HEK293 (cell line): ENCODE data around the gene EPOP.

Experiments used
- BCL11A ChIP-seq: fragments of 450-650 bp; formaldehyde crosslinking; IDR thresholded peaks from 2 replicates; pipeline ENCODE4 v1.5.1; 2016; ENCODE audit warnings: low read depth, missing biosample characterization, missing genetic modification characterization
- BCL11B ChIP-seq: fragments of 450-650 bp; formaldehyde crosslinking; IDR thresholded peaks from 2 replicates; pipeline ENCODE4 v1.5.1; 2016; ENCODE audit warnings: low read depth, missing biosample characterization, missing genetic modification characterization
- FEZF1 ChIP-seq: fragments of 450-650 bp; formaldehyde crosslinking; IDR thresholded peaks from 2 replicates; pipeline ENCODE4 v1.5.1; 2016; ENCODE audit warnings: missing biosample characterization, missing genetic modification characterization
- GLIS2 ChIP-seq: fragments of 450-650 bp; formaldehyde crosslinking; IDR thresholded peaks from 2 replicates; pipeline ENCODE4 v1.5.1; 2016; ENCODE audit warnings: missing biosample characterization, missing genetic modification characterization
- MZF1 ChIP-seq: fragments of 450-650 bp; formaldehyde crosslinking; IDR thresholded peaks from 2 replicates; pipeline ENCODE4 v1.5.1; 2017; ENCODE audit warnings: missing biosample characterization, missing genetic modification characterization, borderline replicate concordance
- SP2 ChIP-seq: fragments of 450-650 bp; formaldehyde crosslinking; IDR thresholded peaks from 2 replicates; pipeline ENCODE4 v1.5.1; 2016; ENCODE audit warnings: missing biosample characterization, missing genetic modification characterization
- SP7 ChIP-seq: fragments of 450-650 bp; formaldehyde crosslinking; IDR thresholded peaks from 2 replicates; pipeline ENCODE4 v1.5.1; 2016; ENCODE audit warnings: missing biosample characterization, missing genetic modification characterization
- ZBTB21 ChIP-seq: fragments of 450-650 bp; formaldehyde crosslinking; IDR thresholded peaks from 2 replicates; pipeline ENCODE4 v1.5.1; 2017; ENCODE audit warnings: missing biosample characterization, missing genetic modification characterization
- ZBTB48 ChIP-seq: fragments of 450-650 bp; formaldehyde crosslinking; IDR thresholded peaks from 2 replicates; pipeline ENCODE4 v1.5.1; 2016; ENCODE audit warnings: missing biosample characterization, missing genetic modification characterization
- ZNF112 ChIP-seq: fragments of 450-650 bp; formaldehyde crosslinking; IDR thresholded peaks from 2 replicates; pipeline ENCODE4 v1.5.0; 2017; ENCODE audit warnings: missing biosample characterization, missing genetic modification characterization
- ZNF138 ChIP-seq: fragments of 450-650 bp; formaldehyde crosslinking; IDR thresholded peaks from 2 replicates; pipeline ENCODE4 v1.5.1; 2016; ENCODE audit warnings: missing biosample characterization, missing genetic modification characterization, borderline replicate concordance
- ZNF146 ChIP-seq: fragments of 450-650 bp; formaldehyde crosslinking; IDR thresholded peaks from 2 replicates; pipeline ENCODE4 v1.5.1; 2016; ENCODE audit warnings: missing biosample characterization, missing genetic modification characterization
- ZNF16 ChIP-seq: fragments of 450-650 bp; formaldehyde crosslinking; IDR thresholded peaks from 2 replicates; pipeline ENCODE4 v1.5.1; 2016; ENCODE audit warnings: low read depth, missing biosample characterization, missing genetic modification characterization
- ZNF184 ChIP-seq: fragments of 450-650 bp; IDR thresholded peaks from 2 replicates; pipeline ENCODE4 v1.5.1; 2018; ENCODE audit warnings: missing biosample characterization, mild to moderate bottlenecking, missing genetic modification characterization
- ZNF19 ChIP-seq: fragments of 450-650 bp; formaldehyde crosslinking; IDR thresholded peaks from 2 replicates; pipeline ENCODE4; 2016; ENCODE audit warnings: missing biosample characterization, missing genetic modification characterization, low read depth
- ZNF223 ChIP-seq: fragments of 450-650 bp; formaldehyde crosslinking; IDR thresholded peaks from 2 replicates; pipeline ENCODE4 v1.5.1; 2016; ENCODE audit warnings: missing biosample characterization, missing genetic modification characterization
- ZNF292 ChIP-seq: fragments of 450-650 bp; formaldehyde crosslinking; IDR thresholded peaks from 2 replicates; pipeline ENCODE4 v1.5.1; 2016; ENCODE audit warnings: low read depth, missing biosample characterization, missing genetic modification characterization, borderline replicate concordance
- ZNF341 ChIP-seq: fragments of 450-650 bp; formaldehyde crosslinking; IDR thresholded peaks from 2 replicates; pipeline ENCODE4; 2016; ENCODE audit warnings: low read depth, missing biosample characterization, missing genetic modification characterization
- ZNF366 ChIP-seq: fragments of 450-650 bp; formaldehyde crosslinking; conservative IDR thresholded peaks from 2 replicates; pipeline ENCODE4 v1.5.1; 2016; ENCODE audit warnings: missing biosample characterization, missing genetic modification characterization
- ZNF529 ChIP-seq: fragments of 450-650 bp; formaldehyde crosslinking; IDR thresholded peaks from 2 replicates; pipeline ENCODE4 v1.5.1; 2017; ENCODE audit warnings: missing genetic modification characterization, missing biosample characterization; ENCODE audit not compliant: insufficient replicate concordance
- ZNF555 ChIP-seq: fragments of 450-650 bp; formaldehyde crosslinking; conservative IDR thresholded peaks from 2 replicates; pipeline ENCODE4 v1.5.1; 2017; ENCODE audit warnings: missing biosample characterization, mild to moderate bottlenecking, missing genetic modification characterization, inconsistent platforms
- ZNF585B ChIP-seq: fragments of 450-650 bp; formaldehyde crosslinking; IDR thresholded peaks from 2 replicates; pipeline ENCODE4 v1.5.1; 2016; ENCODE audit warnings: missing biosample characterization, missing genetic modification characterization
- ZNF623 ChIP-seq: fragments of 450-650 bp; formaldehyde crosslinking; IDR thresholded peaks from 2 replicates; pipeline ENCODE4 v1.5.1; 2016; ENCODE audit warnings: missing biosample characterization, missing genetic modification characterization
- ZNF701 ChIP-seq: fragments of 450-650 bp; formaldehyde crosslinking; IDR thresholded peaks from 2 replicates; pipeline ENCODE4 v1.5.1; 2016; ENCODE audit warnings: missing biosample characterization, missing genetic modification characterization
- ZNF707 ChIP-seq: fragments of 450-650 bp; formaldehyde crosslinking; IDR thresholded peaks from 2 replicates; pipeline ENCODE4 v1.5.1; 2016; ENCODE audit warnings: missing biosample characterization, missing genetic modification characterization
- ZNF747 ChIP-seq: fragments of 450-650 bp; formaldehyde crosslinking; IDR thresholded peaks from 2 replicates; pipeline ENCODE4 v1.5.1; 2016; ENCODE audit warnings: missing biosample characterization, missing genetic modification characterization
- TF ChIP-seq, protein P1 (sequence below): fragments of 450-650 bp; formaldehyde crosslinking; IDR thresholded peaks from 2 replicates; pipeline ENCODE4 v1.5.1; 2017; ENCODE audit warnings: missing biosample characterization, missing genetic modification characterization
- TF ChIP-seq, protein P2 (sequence below): fragments of 450-650 bp; formaldehyde crosslinking; IDR thresholded peaks from 2 replicates; pipeline ENCODE4 v1.5.1; 2016; ENCODE audit warnings: missing biosample characterization, missing genetic modification characterization
- TF ChIP-seq, protein P3 (sequence below): fragments of 450-650 bp; formaldehyde crosslinking; IDR thresholded peaks from 2 replicates; pipeline ENCODE4 v1.5.1; 2016; ENCODE audit warnings: missing biosample characterization, missing genetic modification characterization
- TF ChIP-seq, protein P4 (sequence below): fragments of 450-650 bp; formaldehyde crosslinking; conservative IDR thresholded peaks from 2 replicates; pipeline ENCODE4 v1.5.1; 2016; ENCODE audit warnings: low read depth, missing biosample characterization, missing genetic modification characterization

Gene EPOP

DNA sequence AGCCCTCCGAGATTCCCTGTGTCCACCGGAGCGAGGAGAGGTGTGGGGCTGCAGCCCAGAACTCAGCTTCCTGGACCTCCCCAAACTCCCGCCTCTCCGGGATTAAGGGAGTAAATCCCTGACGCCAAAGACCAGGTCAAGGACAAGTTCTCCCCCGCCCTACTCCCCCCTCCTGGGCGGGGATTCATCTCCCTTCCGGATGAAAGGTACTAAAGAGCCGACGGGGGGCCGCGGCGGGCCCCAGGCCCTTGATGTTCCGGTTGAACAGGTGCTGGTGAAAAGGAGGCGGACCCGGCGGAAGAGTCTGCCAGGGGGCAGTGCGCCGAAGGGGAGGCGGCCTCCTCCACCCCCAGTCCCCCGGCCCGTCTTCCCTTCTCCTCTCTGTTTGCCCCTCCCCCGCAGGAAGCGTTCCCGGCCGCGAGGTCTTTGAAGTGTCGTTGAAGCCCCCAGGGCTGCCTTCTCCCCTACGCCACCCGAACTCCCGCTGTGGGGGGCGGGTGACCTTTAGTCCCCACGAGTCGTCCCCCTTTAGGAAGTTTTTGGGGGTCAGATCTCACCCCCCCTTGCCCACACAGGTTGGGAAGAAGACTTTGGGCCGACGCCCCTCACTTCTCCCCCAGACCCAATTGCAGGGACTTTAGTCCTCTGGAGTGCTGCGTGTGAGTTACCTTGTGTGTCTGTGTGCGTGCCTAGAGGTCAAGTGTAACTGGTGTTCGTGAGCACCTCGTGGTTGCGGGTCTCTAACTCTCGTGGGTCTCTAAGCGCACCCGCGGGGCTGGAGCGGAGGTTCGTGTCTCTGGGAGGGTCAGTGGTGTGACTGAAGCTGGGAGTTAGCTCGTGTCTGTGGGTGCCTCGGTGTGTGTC, 29.2 kb upstream of the EPOP start (continued):
- TF ChIP-seq ZNF146 (tag by site-specific recombination) (0 out of 2 replicates have a peak, but pooled peaks have one; percentile 3), ZNF292 (tag by site-specific recombination) (no peak), ZNF623 (tag by site-specific recombination) (peak; percentile 72), ZNF112 (no peak), ZNF529 (tag by site-specific recombination) (no peak), ZNF701 (tag by site-specific recombination) (no peak), BCL11A (tag by site-specific recombination) (peak; percentile 84; the same call in 1 of the 2 replicates), ZNF16 (tag by site-specific recombination) (no peak), ZNF707 (no peak), ZNF341 (tag by site-specific recombination) (peak; percentile 77), SP7 (peak; percentile 90), ZNF19 (tag by site-specific recombination) (no peak), ZBTB21 (tag by site-specific recombination) (0 out of 2 replicates have a peak, but pooled peaks have one; percentile 17), GLIS2 (tag by site-specific recombination) (peak; percentile 99), ZNF223 (tag by site-specific recombination) (no peak; the same call in 1 of the 2 replicates), ZNF138 (tag by site-specific recombination) (no peak), FEZF1 (tag by site-specific recombination) (peak; percentile 16; the same call in 1 of the 2 replicates), ZNF555 (tag by site-specific recombination) (no peak), ZNF366 (tag by site-specific recombination) (peak; percentile 93), ZNF585B (tag by site-specific recombination) (peak; percentile 31), ZNF184 (tag by site-specific recombination) (0 out of 2 replicates have a peak, but pooled peaks have one; percentile 25), ZNF747 (tag by site-specific recombination) (no peak), BCL11B (tag by site-specific recombination) (no peak; the same call in 1 of the 2 replicates), MZF1 (tag by site-specific recombination) (peak; percentile 87), ZBTB48 (tag by site-specific recombination) (peak; percentile 44), SP2 (tag by site-specific recombination) (peak; percentile 94)
- TF ChIP-seq, protein P1, sequence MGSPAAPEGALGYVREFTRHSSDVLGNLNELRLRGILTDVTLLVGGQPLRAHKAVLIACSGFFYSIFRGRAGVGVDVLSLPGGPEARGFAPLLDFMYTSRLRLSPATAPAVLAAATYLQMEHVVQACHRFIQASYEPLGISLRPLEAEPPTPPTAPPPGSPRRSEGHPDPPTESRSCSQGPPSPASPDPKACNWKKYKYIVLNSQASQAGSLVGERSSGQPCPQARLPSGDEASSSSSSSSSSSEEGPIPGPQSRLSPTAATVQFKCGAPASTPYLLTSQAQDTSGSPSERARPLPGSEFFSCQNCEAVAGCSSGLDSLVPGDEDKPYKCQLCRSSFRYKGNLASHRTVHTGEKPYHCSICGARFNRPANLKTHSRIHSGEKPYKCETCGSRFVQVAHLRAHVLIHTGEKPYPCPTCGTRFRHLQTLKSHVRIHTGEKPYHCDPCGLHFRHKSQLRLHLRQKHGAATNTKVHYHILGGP, result no peak
- TF ChIP-seq, protein P2, sequence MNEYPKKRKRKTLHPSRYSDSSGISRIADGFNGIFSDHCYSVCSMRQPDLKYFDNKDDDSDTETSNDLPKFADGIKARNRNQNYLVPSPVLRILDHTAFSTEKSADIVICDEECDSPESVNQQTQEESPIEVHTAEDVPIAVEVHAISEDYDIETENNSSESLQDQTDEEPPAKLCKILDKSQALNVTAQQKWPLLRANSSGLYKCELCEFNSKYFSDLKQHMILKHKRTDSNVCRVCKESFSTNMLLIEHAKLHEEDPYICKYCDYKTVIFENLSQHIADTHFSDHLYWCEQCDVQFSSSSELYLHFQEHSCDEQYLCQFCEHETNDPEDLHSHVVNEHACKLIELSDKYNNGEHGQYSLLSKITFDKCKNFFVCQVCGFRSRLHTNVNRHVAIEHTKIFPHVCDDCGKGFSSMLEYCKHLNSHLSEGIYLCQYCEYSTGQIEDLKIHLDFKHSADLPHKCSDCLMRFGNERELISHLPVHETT (tag by site-specific recombination), result peak; percentile 26; the same call in 1 of the 2 replicates
- TF ChIP-seq, protein P3, sequence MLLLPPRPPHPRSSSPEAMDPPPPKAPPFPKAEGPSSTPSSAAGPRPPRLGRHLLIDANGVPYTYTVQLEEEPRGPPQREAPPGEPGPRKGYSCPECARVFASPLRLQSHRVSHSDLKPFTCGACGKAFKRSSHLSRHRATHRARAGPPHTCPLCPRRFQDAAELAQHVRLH (tag by site-specific recombination), result peak; percentile 84
- TF ChIP-seq, protein P4, sequence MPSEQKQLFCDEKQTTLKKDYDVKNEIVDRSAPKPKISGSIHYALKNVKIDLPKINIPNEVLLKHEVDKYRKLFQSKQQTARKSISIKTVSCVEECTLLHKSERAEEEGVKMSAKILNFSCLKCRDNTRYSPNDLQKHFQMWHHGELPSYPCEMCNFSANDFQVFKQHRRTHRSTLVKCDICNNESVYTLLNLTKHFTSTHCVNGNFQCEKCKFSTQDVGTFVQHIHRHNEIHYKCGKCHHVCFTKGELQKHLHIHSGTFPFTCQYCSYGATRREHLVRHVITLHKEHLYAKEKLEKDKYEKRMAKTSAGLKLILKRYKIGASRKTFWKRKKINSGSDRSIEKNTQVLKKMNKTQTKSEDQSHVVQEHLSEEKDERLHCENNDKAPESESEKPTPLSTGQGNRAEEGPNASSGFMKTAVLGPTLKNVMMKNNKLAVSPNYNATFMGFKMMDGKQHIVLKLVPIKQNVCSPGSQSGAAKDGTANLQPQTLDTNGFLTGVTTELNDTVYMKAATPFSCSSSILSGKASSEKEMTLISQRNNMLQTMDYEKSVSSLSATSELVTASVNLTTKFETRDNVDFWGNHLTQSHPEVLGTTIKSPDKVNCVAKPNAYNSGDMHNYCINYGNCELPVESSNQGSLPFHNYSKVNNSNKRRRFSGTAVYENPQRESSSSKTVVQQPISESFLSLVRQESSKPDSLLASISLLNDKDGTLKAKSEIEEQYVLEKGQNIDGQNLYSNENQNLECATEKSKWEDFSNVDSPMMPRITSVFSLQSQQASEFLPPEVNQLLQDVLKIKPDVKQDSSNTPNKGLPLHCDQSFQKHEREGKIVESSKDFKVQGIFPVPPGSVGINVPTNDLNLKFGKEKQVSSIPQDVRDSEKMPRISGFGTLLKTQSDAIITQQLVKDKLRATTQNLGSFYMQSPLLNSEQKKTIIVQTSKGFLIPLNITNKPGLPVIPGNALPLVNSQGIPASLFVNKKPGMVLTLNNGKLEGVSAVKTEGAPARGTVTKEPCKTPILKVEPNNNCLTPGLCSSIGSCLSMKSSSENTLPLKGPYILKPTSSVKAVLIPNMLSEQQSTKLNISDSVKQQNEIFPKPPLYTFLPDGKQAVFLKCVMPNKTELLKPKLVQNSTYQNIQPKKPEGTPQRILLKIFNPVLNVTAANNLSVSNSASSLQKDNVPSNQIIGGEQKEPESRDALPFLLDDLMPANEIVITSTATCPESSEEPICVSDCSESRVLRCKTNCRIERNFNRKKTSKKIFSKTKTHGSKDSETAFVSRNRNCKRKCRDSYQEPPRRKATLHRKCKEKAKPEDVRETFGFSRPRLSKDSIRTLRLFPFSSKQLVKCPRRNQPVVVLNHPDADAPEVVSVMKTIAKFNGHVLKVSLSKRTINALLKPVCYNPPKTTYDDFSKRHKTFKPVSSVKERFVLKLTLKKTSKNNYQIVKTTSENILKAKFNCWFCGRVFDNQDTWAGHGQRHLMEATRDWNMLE, result no peak; the same call in 1 of the 2 replicates
